Ureter (tissue), 1 donor: ENCODE results near the gene SIAH3. TPM values are rescaled to one million over a fixed set of nuclear protein-coding genes. Genes with fewer than 3 reads are reported as not detected.

Source experiments
- DNase-seq: peaks from one replicate; pipeline ENCODE4 v3.0.0-alpha.2; 2020; ENCODE audit warnings: low spot score
- total RNA-seq: library from RNA; stranded (reverse); gene quantifications from one replicate; pipeline ENCODE4 v1.2.4, GENCODE V29; 2023
- donor health status: DM: yes; HTN: yes; CAD: no.

SIAH3 gene
- total RNA-seq, 1 donor from 2014 or later: 0.08 TPM

DNA sequence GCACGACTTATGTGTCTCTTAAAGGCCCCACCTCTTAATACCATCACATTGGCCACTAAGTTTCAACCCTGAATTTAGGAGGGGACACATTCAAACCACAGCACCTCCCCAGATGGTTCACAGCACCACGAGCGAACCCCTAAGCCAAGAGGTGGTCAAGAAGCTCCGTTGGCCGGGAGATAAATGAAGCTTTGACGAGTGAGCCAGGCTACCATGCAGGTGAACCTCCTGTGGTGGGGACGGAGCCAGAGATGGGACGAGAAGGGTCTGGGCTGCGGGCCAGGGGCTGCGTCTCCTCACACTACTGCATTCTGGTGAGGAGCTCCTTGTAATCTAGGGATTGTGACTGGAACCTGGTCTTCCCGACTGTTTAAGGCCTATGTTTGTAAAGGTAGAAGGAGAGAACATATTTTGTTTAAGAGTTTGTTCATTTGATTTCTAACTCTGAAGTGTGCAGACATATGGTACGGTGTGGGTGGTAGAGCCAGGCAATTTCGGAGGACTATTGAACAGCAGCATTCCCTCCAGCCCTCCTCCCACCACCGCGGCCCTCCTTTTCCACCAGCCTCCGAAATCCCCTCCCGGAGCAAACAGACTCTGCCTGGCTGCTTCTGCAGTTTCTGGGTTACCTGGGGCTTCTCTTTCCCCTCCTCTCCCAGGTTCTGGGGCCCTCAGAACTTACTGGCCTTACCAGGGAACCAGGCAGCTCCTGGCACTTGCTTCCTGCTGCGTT, 31.3 kb downstream of the SIAH3 start:
- no peak for DNase-seq

GRCh38 chr13:45817833-45818232, 33.7 kb downstream of the SIAH3 start:
- DNase-seq: no peak

DNA sequence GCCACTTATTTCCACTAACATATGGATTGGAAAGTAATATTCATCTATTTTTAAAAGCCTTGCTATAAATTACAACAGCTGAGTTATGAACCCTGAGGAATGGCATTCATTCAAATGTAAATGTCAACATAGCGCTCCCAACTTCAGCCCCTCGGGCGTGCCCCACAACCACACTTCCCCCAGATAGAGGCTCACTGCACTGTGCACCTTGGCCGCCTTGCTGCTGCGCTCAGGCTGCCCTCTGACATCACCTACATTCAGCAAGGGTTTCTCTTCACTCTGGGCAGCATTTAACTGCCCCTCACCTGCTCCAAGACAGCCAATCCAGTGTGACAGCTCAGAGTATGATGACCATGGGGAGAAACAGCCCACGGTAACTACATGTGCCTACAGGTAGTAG, 35.1 kb downstream of the SIAH3 start:
- DNase-seq: no peak

DNA sequence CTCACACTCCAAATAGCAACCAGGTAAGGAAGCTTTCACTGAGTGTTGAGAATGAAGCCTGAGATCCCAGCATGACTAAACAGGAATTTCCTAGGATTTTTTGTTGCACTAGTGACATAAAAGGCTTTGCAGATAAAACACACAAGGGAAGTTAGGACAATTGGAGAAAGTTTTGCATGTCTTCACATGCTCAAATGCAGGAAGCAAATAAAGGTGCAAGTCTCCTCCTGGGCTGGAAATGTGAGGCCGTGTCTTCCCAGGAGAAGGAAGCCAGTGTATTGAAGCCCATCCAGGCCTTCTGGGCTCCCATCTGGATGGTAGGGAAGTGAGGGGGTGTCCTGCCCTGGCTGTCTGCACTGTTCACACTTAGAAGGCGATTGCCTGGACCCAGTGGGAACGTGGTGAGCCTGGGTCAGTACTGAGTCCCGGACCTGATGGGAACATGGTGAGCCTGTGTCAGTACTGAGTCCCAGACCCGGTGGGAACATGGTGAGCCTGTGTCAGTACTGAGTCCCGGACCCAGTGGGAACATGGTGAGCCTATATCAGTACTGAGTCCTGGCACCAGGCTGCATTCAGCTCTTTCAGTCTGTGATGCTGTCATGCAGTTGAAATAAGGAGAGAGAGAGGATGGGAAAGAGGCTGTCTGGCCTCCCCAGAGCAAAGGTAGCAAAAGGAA, 38.7 kb downstream of the SIAH3 start:
- DNase-seq: no peak

DNA sequence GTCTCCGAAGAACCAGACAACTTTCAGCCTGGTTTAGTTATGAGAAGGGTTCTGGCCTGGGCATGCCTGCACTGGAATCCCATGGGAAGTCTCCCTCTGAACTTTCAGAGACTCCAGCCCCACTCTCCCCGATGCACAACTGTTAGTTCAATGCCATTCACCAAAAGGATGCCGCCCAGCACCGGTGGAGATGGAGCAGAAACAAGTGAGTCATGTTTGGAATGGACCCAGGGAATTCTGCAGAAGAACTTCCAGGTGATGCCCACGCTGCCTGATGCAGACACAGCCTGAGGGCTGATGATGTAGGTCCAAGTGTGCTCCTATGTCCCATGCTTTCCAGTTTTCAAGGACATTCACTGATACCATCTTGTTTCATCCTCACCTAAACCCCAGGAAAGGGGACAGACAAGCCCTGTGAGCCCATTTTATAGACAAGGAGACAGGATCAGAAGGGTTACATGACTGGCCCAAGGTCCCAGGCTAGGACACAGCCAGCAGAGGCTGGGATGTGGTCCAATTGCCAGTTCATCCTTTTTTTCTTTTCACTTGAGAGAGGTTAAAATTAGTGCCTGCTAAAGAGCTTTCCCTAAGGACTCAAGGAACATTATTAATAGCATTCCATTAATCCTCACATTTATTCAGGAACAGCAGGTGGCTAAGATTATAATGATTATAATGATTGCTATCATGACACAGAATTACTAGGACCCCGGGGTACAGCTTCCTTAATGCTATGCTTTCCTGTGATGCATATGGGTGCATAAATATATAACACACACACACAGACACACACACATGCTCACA, 39.5 kb downstream of the SIAH3 start:
- peak; percentile 1 for DNase-seq

DNA sequence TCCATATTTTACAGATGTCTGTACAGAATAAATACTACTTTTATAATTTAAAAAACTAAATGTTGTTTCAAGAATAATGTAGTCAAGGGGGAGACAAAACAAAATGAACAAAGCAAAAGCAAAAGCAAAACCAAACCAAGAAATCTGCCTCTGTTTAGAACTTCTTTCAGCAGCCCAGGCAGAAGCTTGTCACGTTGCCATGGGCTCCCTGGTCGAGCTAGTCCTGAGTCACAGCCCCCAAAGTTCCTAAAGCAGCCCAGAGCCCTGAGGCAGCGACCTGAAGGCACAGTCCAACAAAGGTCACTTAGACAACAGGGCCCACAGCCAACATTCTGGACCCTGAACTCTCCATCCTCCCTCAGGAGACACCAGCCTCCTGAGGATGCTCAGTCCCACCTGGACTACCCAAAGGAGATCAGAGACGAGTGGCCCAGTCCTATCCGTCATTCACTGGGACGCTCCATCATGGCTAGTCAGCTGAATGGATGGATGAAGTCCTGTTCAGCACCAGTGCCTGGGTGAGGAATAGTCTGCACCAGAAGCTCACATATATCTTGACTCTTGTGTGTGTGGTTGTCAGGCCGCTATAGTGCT, 41.7 kb downstream of the SIAH3 start:
- DNase-seq: no peak

- no peak for DNase-seq
Observed at GRCh38 chr13:45808925-45809324, 42.6 kb downstream of the SIAH3 start.

- DNase-seq: no peak
Observed at GRCh38 chr13:45807520-45808099, 43.9 kb downstream of the SIAH3 start.

DNA sequence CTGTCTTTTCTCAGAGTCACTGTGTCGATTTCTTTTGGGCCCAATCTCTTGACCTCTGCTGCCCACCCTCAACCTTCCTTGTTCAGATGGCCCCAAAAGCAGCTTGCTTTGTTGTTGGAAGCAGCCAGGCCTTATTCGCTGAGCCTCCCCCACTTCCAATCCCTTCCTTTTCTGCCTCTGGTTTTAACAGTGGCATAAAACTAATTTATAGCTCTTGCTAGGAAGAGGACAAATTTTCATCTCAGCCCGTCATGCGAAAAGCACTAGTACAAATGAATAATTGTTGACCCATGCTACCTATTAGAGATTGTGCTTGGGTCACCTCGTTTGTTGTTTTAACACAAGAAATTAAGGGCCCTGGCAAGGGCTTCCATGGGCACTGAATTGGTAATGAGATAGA, 51.1 kb downstream of the SIAH3 start:
- no peak for DNase-seq

- no peak for DNase-seq
Observed at GRCh38 chr13:45799451-45799850, 52.1 kb downstream of the SIAH3 start.

- no peak for DNase-seq
Observed at GRCh38 chr13:45798851-45799250, 52.7 kb downstream of the SIAH3 start.

DNA sequence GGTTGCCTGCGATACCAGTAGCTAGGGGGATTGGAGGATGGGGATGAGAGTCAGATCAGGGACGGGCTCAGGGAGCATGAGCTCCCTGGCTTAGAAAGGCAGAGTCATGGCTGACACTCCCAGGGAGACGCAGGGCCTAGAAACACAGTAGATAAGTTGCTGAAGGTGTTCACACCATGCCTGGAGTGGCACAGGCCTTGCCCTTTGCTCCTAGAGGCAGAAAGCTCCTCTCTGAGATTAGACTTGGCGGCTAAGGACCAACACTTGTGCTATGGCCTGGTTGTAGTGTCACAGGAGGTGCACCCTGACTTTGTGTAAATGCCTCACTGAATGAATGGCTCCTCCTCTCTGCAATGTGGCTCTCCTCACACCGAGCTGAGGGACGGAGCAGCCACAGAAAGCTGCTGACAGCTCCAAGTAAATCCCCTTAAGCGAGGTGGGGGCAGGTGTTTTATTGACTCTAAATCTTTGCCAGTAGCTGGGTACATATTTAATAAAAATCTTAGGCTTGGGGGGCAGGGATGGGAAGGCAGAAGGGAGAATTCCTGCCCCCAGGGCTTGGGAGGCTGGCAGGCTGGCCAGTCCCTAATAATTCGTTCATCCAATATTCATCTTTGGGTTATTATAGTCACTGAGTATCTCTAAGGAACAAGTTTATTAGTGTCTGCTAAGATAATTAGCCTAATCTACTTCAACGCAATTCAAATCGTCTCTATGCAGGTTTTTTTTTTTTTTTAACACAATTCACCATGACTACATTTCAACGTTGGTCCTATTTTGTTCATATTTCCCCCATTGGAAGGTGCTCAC, 54.9 kb downstream of the SIAH3 start:
- no peak for DNase-seq

- no peak for DNase-seq
Observed at GRCh38 chr13:45792827-45793303, 58.7 kb downstream of the SIAH3 start.

DNA sequence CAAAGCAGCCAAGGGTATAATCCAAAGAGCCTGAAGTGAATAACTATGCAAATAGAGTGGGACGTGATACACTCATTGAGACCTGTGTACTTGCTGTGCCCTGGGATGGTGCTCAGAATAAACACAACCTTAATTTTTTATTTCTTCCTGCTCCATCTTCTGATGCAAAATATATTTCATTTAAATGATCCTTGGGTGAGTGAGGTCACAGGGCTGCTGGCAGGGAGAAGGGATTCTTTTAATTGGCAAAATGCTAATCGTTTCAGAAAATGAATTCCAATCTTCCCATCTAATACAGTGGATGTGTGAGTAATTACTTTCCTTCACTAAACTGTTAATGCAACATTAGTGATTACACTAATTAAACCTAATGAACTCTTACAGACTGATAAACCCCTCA, 63.5 kb downstream of the SIAH3 start:
- no peak for DNase-seq

- DNase-seq: no peak
Observed at GRCh38 chr13:45787346-45787745, 64.2 kb downstream of the SIAH3 start.

- no peak for DNase-seq
Observed at GRCh38 chr13:45786293-45786920, 65.1 kb downstream of the SIAH3 start.

- DNase-seq: no peak
Observed at GRCh38 chr13:45784755-45785675, 66.5 kb downstream of the SIAH3 start.

DNA sequence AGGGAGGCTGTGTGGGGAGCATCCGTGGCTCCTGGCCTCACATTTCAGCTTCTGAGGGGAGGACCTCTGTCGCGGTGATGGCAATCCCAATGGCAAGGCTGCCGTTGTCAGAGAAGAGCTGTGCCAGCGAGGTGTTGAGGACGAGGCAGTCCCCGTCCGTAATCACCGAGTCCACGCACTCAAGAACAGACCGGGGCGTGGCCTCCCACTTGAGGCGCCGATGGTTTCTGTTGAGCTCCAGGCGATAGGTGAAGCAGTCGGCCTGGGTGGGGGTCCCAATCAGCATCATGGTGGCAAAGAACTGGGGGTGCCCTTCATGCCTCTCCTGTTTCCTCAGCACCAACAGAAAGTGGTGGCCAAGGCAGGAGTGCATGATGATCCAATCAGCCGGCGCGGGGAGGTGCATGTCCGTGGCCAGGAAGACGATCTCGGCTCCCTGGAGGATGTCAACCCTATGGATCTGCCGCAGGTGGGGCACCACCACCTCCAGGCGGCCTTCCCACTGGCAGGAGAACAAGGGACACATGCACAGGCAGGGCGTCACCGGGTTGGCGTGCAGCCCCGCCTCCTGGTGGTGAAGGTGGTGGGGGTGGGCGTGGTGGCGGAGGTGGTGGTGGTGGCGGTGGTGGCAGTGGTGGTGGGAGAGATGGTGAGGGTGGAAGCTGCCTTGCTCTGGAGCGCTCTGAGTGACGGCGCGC, 68.1 kb downstream of the SIAH3 start:
- DNase-seq: no peak
